GM23338 (cell line): ENCODE results near the gene NFATC3. TPM values are rescaled to one million over a fixed set of nuclear protein-coding genes. Genes with fewer than 3 reads are reported as not detected.

Experiments
- ATAC-seq: fragments of 200-7000 bp; cut with Tn5 transposase; 3 replicates; pipeline ENCODE4 v1.9.1; 2020
- DNase-seq: peaks from one replicate; pipeline ENCODE4 v3.0.0-alpha.2; 2015; ENCODE audit warnings: low spot score
- H2AFZ ChIP-seq: fragments of 200-600 bp; sonication (generic); 2 replicates; pipeline ENCODE4 v1.8.0; 2016; ENCODE audit warnings: antibody characterized with exemption, mild to moderate bottlenecking, moderate library complexity
- H3F3A ChIP-seq: fragments of 200-600 bp; sonication (generic); replicated peaks from 2 replicates; pipeline ENCODE4 v1.8.0; 2017; ENCODE audit warnings: antibody characterized with exemption, mixed run types, low read depth
- H3K27ac ChIP-seq: fragments of 200-600 bp; sonication (generic); 2 replicates; pipeline ENCODE4 v1.6.1; 2016; ENCODE audit warnings: low read depth
- H3K27me3 ChIP-seq: fragments of 200-600 bp; sonication (generic); 2 replicates; pipeline ENCODE4 v1.8.0; 2016; ENCODE audit warnings: mild to moderate bottlenecking, mixed run types, moderate library complexity; ENCODE audit not compliant: insufficient read depth
- H3K36me3 ChIP-seq: fragments of 200-600 bp; sonication (generic); 2 replicates; pipeline ENCODE4 v1.8.0; 2016; ENCODE audit warnings: mild to moderate bottlenecking; ENCODE audit not compliant: insufficient read depth
- H3K4me1 ChIP-seq: fragments of 200-600 bp; sonication (generic); 2 replicates; pipeline ENCODE4 v1.8.0; 2016; ENCODE audit warnings: mild to moderate bottlenecking, moderate library complexity; ENCODE audit not compliant: insufficient read depth
- H3K4me2 ChIP-seq: fragments of 200-600 bp; sonication (generic); 2 replicates; pipeline ENCODE4 v1.7.1; 2017; ENCODE audit warnings: mixed run types
- H3K4me3 ChIP-seq: fragments of 200-600 bp; sonication (generic); 2 replicates; pipeline ENCODE4 v1.6.1; 2016; ENCODE audit warnings: mixed run types
- H3K79me2 ChIP-seq: fragments of 200-600 bp; sonication (generic); replicated peaks from 2 replicates; pipeline ENCODE4 v1.8.0; 2017; ENCODE audit warnings: mild to moderate bottlenecking; ENCODE audit not compliant: insufficient read depth
- H3K9me2 ChIP-seq: fragments of 200-600 bp; sonication (generic); 2 replicates; pipeline ENCODE4 v1.8.0; 2017; ENCODE audit not compliant: insufficient read depth
- H4K20me1 ChIP-seq: fragments of 200-600 bp; sonication (generic); replicated peaks from 2 replicates; pipeline ENCODE4 v1.8.0; 2017; ENCODE audit warnings: mild to moderate bottlenecking; ENCODE audit not compliant: insufficient read depth
- H3K27ac Mint-ChIP-seq: 2 replicates; pipeline ENCODE4 v1.8.0; 2020; ENCODE audit warnings: inconsistent platforms, mild to moderate bottlenecking, moderate library complexity, mixed read lengths
- H3K27me3 Mint-ChIP-seq: 3 replicates; pipeline ENCODE4 v1.8.0; 2022; ENCODE audit warnings: low read depth, mild to moderate bottlenecking, moderate library complexity, mixed read lengths, inconsistent platforms; ENCODE audit not compliant: insufficient read depth, poor library complexity
- H3K36me3 Mint-ChIP-seq: 3 replicates; pipeline ENCODE4 v1.8.0; 2021; ENCODE audit warnings: low read depth, mild to moderate bottlenecking, inconsistent platforms, moderate library complexity, mixed read lengths
- H3K4me1 Mint-ChIP-seq: 3 replicates; pipeline ENCODE4 v1.8.0; 2020; ENCODE audit warnings: mild to moderate bottlenecking, inconsistent platforms, mixed read lengths
- H3K4me3 Mint-ChIP-seq: 3 replicates; pipeline ENCODE4 v1.8.0; 2021; ENCODE audit warnings: moderate library complexity, mild to moderate bottlenecking, inconsistent platforms, mixed read lengths
- H3K9me3 Mint-ChIP-seq: 3 replicates; pipeline ENCODE4 v1.8.0; 2020; ENCODE audit warnings: moderate library complexity, mild to moderate bottlenecking, inconsistent platforms, mixed read lengths
- CREB1 ChIP-seq: fragments of 250-450 bp; sonication (Bioruptor Pico); IDR thresholded peaks from 2 replicates; pipeline ENCODE4 v1.5.0; 2020; ENCODE audit warnings: low read depth, mild to moderate bottlenecking, moderate library complexity
- CTCF ChIP-seq, 2 experiments: fragments of 200-600 bp in 1 of 2; sonication (generic) in 1 of 2; conservative IDR thresholded peaks; 2 replicates each; pipeline versions ENCODE4 v1.5.1 to v1.6.1; 2016 to 2017; ENCODE audit warnings: antibody characterized with exemption in 2 of 2, low read depth in 2 of 2, mild to moderate bottlenecking in 2 of 2, moderate library complexity in 1 of 2
- EZH2 ChIP-seq: fragments of 200-600 bp; sonication (generic); IDR thresholded peaks from one replicate; pipeline ENCODE4 v1.8.0; 2017; ENCODE audit warnings: antibody characterized with exemption, mild to moderate bottlenecking, low read depth; ENCODE audit not compliant: unreplicated experiment
- EZH2phosphoT487 ChIP-seq: fragments of 200-600 bp; sonication (generic); IDR thresholded peaks from one replicate; pipeline ENCODE4 v1.8.1; 2018; ENCODE audit warnings: antibody characterized with exemption; ENCODE audit not compliant: unreplicated experiment
- JUNB ChIP-seq: IDR thresholded peaks from one replicate; pipeline ENCODE4 v1.6.1; 2016; ENCODE audit warnings: antibody characterized with exemption; ENCODE audit not compliant: unreplicated experiment
- NANOG ChIP-seq: IDR thresholded peaks from 2 replicates; pipeline ENCODE4 v1.6.1; 2016; ENCODE audit warnings: antibody characterized with exemption, borderline replicate concordance
- STAT1 ChIP-seq: IDR thresholded peaks from one replicate; pipeline ENCODE4 v1.6.1; 2016; ENCODE audit warnings: antibody characterized with exemption; ENCODE audit not compliant: unreplicated experiment
- ZNF114 ChIP-seq: fragments of 250-450 bp; sonication (Bioruptor Pico); IDR thresholded peaks from 2 replicates; pipeline ENCODE4 v1.5.0; 2020; ENCODE audit warnings: mild to moderate bottlenecking, moderate library complexity
- ZNF331 ChIP-seq: fragments of 250-450 bp; sonication (Bioruptor Pico); IDR thresholded peaks from 2 replicates; pipeline ENCODE4 v1.5.0; 2020; ENCODE audit warnings: low read depth, mild to moderate bottlenecking, moderate library complexity
- polyA plus RNA-seq: library from polyadenylated mRNA; unstranded; fragments of >200 nt; fragmentation: Nextera tagmentation; extraction: Ambion mirVana; gene quantifications from 2 replicates; pipeline ENCODE4 v1.2.1, GENCODE V29; 2016
- total RNA-seq: library from RNA; depleted of rRNA; stranded (reverse); fragments of >200 nt; shearing (Covaris generic); gene quantifications from 2 replicates; pipeline ENCODE4 v1.2.3, GENCODE V29; 2014
- TF ChIP-seq, protein P1 (sequence below): fragments of 250-450 bp; sonication (Bioruptor Pico); IDR thresholded peaks from 2 replicates; pipeline ENCODE4 v1.5.0; 2020; ENCODE audit warnings: mild to moderate bottlenecking, moderate library complexity
- TF ChIP-seq, protein P2 (sequence below): IDR thresholded peaks from one replicate; pipeline ENCODE4 v1.6.1; 2018; ENCODE audit warnings: antibody characterized with exemption; ENCODE audit not compliant: unreplicated experiment

The NFATC3 gene
- total and polyA plus RNA-seq, 2 experiments from 2014 or later = 9.2 to 40.9 TPM

- peaks cover 11% of the 10 kb centered on the region; the same call in 2 of the 3 replicates for H3K4me1 Mint-ChIP-seq
- H2AFZ ChIP-seq = no peak overlapping the region
- no peaks in the 10 kb centered on the region for H3K9me3 Mint-ChIP-seq
- TF ChIP-seq NANOG (no peak), STAT1 (no peak), EZH2phosphoT487 (no peak), ZNF114 (no peak), EZH2 (no peak), CREB1 (no peak), ZNF331 (no peak), JUNB (no peak), CTCF (conservative IDR thresholded peaks at IDR 0.05; ENCODE audit: low read depth in 2 of 2) (no peak)
- TF ChIP-seq, protein P1, sequence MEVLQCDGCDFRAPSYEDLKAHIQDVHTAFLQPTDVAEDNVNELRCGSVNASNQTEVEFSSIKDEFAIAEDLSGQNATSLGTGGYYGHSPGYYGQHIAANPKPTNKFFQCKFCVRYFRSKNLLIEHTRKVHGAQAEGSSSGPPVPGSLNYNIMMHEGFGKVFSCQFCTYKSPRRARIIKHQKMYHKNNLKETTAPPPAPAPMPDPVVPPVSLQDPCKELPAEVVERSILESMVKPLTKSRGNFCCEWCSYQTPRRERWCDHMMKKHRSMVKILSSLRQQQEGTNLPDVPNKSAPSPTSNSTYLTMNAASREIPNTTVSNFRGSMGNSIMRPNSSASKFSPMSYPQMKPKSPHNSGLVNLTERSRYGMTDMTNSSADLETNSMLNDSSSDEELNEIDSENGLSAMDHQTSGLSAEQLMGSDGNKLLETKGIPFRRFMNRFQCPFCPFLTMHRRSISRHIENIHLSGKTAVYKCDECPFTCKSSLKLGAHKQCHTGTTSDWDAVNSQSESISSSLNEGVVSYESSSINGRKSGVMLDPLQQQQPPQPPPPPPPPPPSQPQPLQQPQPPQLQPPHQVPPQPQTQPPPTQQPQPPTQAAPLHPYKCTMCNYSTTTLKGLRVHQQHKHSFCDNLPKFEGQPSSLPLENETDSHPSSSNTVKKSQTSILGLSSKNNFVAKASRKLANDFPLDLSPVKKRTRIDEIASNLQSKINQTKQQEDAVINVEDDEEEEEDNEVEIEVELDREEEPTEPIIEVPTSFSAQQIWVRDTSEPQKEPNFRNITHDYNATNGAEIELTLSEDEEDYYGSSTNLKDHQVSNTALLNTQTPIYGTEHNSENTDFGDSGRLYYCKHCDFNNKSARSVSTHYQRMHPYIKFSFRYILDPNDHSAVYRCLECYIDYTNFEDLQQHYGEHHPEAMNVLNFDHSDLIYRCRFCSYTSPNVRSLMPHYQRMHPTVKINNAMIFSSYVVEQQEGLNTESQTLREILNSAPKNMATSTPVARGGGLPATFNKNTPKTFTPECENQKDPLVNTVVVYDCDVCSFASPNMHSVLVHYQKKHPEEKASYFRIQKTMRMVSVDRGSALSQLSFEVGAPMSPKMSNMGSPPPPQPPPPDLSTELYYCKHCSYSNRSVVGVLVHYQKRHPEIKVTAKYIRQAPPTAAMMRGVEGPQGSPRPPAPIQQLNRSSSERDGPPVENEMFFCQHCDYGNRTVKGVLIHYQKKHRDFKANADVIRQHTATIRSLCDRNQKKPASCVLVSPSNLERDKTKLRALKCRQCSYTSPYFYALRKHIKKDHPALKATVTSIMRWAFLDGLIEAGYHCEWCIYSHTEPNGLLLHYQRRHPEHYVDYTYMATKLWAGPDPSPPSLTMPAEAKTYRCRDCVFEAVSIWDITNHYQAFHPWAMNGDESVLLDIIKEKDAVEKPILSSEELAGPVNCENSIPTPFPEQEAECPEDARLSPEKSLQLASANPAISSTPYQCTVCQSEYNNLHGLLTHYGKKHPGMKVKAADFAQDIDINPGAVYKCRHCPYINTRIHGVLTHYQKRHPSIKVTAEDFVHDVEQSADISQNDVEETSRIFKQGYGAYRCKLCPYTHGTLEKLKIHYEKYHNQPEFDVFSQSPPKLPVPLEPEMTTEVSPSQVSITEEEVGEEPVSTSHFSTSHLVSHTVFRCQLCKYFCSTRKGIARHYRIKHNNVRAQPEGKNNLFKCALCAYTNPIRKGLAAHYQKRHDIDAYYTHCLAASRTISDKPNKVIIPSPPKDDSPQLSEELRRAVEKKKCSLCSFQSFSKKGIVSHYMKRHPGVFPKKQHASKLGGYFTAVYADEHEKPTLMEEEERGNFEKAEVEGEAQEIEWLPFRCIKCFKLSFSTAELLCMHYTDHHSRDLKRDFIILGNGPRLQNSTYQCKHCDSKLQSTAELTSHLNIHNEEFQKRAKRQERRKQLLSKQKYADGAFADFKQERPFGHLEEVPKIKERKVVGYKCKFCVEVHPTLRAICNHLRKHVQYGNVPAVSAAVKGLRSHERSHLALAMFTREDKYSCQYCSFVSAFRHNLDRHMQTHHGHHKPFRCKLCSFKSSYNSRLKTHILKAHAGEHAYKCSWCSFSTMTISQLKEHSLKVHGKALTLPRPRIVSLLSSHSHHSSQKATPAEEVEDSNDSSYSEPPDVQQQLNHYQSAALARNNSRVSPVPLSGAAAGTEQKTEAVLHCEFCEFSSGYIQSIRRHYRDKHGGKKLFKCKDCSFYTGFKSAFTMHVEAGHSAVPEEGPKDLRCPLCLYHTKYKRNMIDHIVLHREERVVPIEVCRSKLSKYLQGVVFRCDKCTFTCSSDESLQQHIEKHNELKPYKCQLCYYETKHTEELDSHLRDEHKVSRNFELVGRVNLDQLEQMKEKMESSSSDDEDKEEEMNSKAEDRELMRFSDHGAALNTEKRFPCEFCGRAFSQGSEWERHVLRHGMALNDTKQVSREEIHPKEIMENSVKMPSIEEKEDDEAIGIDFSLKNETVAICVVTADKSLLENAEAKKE (CRISPR knock-in tag) = no peak
- TF ChIP-seq, protein P2, sequence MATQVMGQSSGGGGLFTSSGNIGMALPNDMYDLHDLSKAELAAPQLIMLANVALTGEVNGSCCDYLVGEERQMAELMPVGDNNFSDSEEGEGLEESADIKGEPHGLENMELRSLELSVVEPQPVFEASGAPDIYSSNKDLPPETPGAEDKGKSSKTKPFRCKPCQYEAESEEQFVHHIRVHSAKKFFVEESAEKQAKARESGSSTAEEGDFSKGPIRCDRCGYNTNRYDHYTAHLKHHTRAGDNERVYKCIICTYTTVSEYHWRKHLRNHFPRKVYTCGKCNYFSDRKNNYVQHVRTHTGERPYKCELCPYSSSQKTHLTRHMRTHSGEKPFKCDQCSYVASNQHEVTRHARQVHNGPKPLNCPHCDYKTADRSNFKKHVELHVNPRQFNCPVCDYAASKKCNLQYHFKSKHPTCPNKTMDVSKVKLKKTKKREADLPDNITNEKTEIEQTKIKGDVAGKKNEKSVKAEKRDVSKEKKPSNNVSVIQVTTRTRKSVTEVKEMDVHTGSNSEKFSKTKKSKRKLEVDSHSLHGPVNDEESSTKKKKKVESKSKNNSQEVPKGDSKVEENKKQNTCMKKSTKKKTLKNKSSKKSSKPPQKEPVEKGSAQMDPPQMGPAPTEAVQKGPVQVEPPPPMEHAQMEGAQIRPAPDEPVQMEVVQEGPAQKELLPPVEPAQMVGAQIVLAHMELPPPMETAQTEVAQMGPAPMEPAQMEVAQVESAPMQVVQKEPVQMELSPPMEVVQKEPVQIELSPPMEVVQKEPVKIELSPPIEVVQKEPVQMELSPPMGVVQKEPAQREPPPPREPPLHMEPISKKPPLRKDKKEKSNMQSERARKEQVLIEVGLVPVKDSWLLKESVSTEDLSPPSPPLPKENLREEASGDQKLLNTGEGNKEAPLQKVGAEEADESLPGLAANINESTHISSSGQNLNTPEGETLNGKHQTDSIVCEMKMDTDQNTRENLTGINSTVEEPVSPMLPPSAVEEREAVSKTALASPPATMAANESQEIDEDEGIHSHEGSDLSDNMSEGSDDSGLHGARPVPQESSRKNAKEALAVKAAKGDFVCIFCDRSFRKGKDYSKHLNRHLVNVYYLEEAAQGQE = no peak
- no peaks in the 10 kb centered on the region for H3K9me2 ChIP-seq
- no peaks in the 10 kb centered on the region for H3K27me3 ChIP-seq
- no peak for ATAC-seq
- no peak overlapping the region for H3K4me3 ChIP-seq
- H3F3A ChIP-seq = no peaks in the 10 kb centered on the region
- no peak overlapping the region for H3K4me2 ChIP-seq
- no peak overlapping the region for H3K4me3 Mint-ChIP-seq
- H3K4me1 ChIP-seq = no peaks in the 10 kb centered on the region; the same call in 1 of the 2 replicates
- no peaks in the 10 kb centered on the region for H3K36me3 Mint-ChIP-seq
- H3K27ac ChIP-seq = no peak overlapping the region
- H3K79me2 ChIP-seq = no peaks in the 10 kb centered on the region
- H4K20me1 ChIP-seq = no peaks in the 10 kb centered on the region; the same call in 1 of the 2 replicates
- DNase-seq = no peak
- no peak overlapping the region; the same call in 1 of the 2 replicates for H3K27ac Mint-ChIP-seq
- H3K27me3 Mint-ChIP-seq = peaks cover 2% of the 10 kb centered on the region
- H3K36me3 ChIP-seq = no peaks in the 10 kb centered on the region
Measured at GRCh38 chr16:68217506-68217905, 132.3 kb downstream of the NFATC3 start.
